Caco-2 (cell line): ENCODE data around the gene SLC6A7. TPM values are rescaled to one million over a fixed set of nuclear protein-coding genes. Genes with fewer than 3 reads are reported as not detected.
A peak's percentile ranks its signal among the peaks of the same experiment; 100 is the strongest.

Source experiments
- BruUV-seq: library from RNA; stranded (reverse); fragments of 400-500 nt; replicated peaks from 2 replicates; lab custom pipeline; 2021; lab: Mats Ljungman, UMichigan
- CTCF ChIA-PET: fragments of 300-600 bp; sonication (Branson Sonifier 250); formaldehyde crosslinking; loops from one replicate; lab custom pipeline; 2022; ENCODE audit warnings: antibody characterized with exemption; lab: Charles Lee
- POLR2A ChIA-PET: fragments of 300-600 bp; sonication (Branson Sonifier 250); formaldehyde crosslinking; loops from one replicate; lab custom pipeline; 2022; ENCODE audit warnings: antibody characterized with exemption; lab: Charles Lee
- DNase-seq, 2 experiments: peaks; one replicate each; pipeline versions ENCODE4 v3.0.0 to v3.0.0-alpha.2; 2020 to 2022
- H3K27me3 ChIP-seq: replicated peaks from 2 replicates; pipeline ENCODE4 v1.6.0; 2011; ENCODE audit warnings: low read length; ENCODE audit not compliant: control insufficient read depth, insufficient read depth
- H3K36me3 ChIP-seq: 2 replicates; pipeline ENCODE4 v1.5.1; 2011; ENCODE audit warnings: low read length; ENCODE audit not compliant: control insufficient read depth, insufficient read depth
- H3K4me1 ChIP-seq: fragments of 250-450 bp; sonication (Bioruptor Pico); 2 replicates; pipeline ENCODE4 v1.5.1; 2020; ENCODE audit warnings: mild to moderate bottlenecking
- H3K4me3 ChIP-seq: 2 replicates; pipeline ENCODE4 v1.5.1; 2011; ENCODE audit warnings: low read depth, mild to moderate bottlenecking, control low read depth, low read length
- H3K9me3 ChIP-seq: fragments of 250-450 bp; sonication (Bioruptor Pico); 2 replicates; pipeline ENCODE4 v1.5.1; 2020; ENCODE audit warnings: mild to moderate bottlenecking, moderate library complexity
- H3K27ac Mint-ChIP-seq: one replicate; pipeline ENCODE4 v1.8.0; 2022; ENCODE audit warnings: mixed read lengths; ENCODE audit not compliant: unreplicated experiment
- H3K27me3 Mint-ChIP-seq: one replicate; pipeline ENCODE4 v1.8.0; 2022; ENCODE audit warnings: mixed read lengths; ENCODE audit not compliant: insufficient read depth, unreplicated experiment
- H3K36me3 Mint-ChIP-seq: one replicate; pipeline ENCODE4 v1.8.0; 2022; ENCODE audit warnings: mild to moderate bottlenecking, mixed read lengths; ENCODE audit not compliant: insufficient read depth, unreplicated experiment
- H3K4me1 Mint-ChIP-seq: one replicate; pipeline ENCODE4 v1.8.0; 2022; ENCODE audit warnings: low read depth, mixed read lengths; ENCODE audit not compliant: unreplicated experiment
- H3K4me3 Mint-ChIP-seq: one replicate; pipeline ENCODE4 v1.8.0; 2022; ENCODE audit warnings: mild to moderate bottlenecking, moderate library complexity, mixed read lengths; ENCODE audit not compliant: unreplicated experiment
- H3K9me3 Mint-ChIP-seq: one replicate; pipeline ENCODE4 v1.8.0; 2022; ENCODE audit warnings: mixed read lengths; ENCODE audit not compliant: unreplicated experiment
- CTCF ChIP-seq, 2 experiments: fragments of 200-600 bp in 1 of 2; IDR thresholded peaks; 1 replicate in 1 of 2; 2 replicates in 1 of 2; pipeline versions ENCODE4 v1.5.1 to v1.8.0; 2011 to 2022; ENCODE audit warnings: antibody characterized with exemption in 1 of 2, control low read depth in 1 of 2, inconsistent platforms in 1 of 2, low read depth in 1 of 2, low read length in 1 of 2, mild to moderate bottlenecking in 1 of 2, moderate library complexity in 1 of 2; ENCODE audit not compliant: insufficient read depth in 1 of 2, severe bottlenecking in 1 of 2, unreplicated experiment in 1 of 2
- intact Hi-C: fragments of 100-400 bp; cut with micrococcal nuclease; formaldehyde crosslinking; loops from one replicate; pipeline ENCODE4 v1.10.0; 2022; ENCODE audit not compliant: unreplicated experiment
- total RNA-seq: library from RNA; stranded (reverse); gene quantifications from 2 replicates; pipeline ENCODE4 v1.2.3, GENCODE V29; 2022

SLC6A7 gene
- total RNA-seq, 1 experiment from 2014 or later = not detected

GRCh38 chr5:150181766-150182545 lies 7.9 kb upstream of the SLC6A7 start:
- Mint-ChIP-seq H3K4me3 (no peak overlapping the region), H3K27ac (peak overlapping the region; percentile 29), H3K9me3 (no peaks in the 10 kb centered on the region), H3K27me3 (no peaks in the 10 kb centered on the region), H3K4me1 (peaks cover 15% of the 10 kb centered on the region), H3K36me3 (no peaks in the 10 kb centered on the region)
- intact Hi-C loops = no loop called here
- no peak for TF ChIP-seq CTCF (IDR thresholded peaks at IDR 0.05; ENCODE audit: insufficient read depth in 1 of 2, low read depth in 1 of 2, low read length in 1 of 2, severe bottlenecking in 1 of 2, unreplicated experiment in 1 of 2)
- Histone ChIP-seq H3K9me3 (no peaks in the 10 kb centered on the region), H3K4me1 (peaks cover 12% of the 10 kb centered on the region), H3K36me3 (no peaks in the 10 kb centered on the region; the same call in 1 of the 2 replicates), H3K4me3 (no peak overlapping the region), H3K27me3 (no peaks in the 10 kb centered on the region)
- ChIA-PET CTCF (no interaction called here), POLR2A (no interaction called here)
- no TSS peak for BruUV-seq
- no peak for DNase-seq

- Histone ChIP-seq H3K9me3 (no peaks in the 10 kb centered on the region), H3K27me3 (no peaks in the 10 kb centered on the region), H3K36me3 (no peaks in the 10 kb centered on the region; the same call in 1 of the 2 replicates), H3K4me3 (no peak overlapping the region), H3K4me1 (peaks cover 12% of the 10 kb centered on the region)
- Mint-ChIP-seq H3K36me3 (no peaks in the 10 kb centered on the region), H3K9me3 (no peaks in the 10 kb centered on the region), H3K4me3 (no peak overlapping the region), H3K27ac (no peak overlapping the region), H3K4me1 (peaks cover 15% of the 10 kb centered on the region), H3K27me3 (no peaks in the 10 kb centered on the region)
- ChIA-PET CTCF (no interaction called here), POLR2A (no interaction called here)
- intact Hi-C loops = no loop called here
- no peak for TF ChIP-seq CTCF (IDR thresholded peaks at IDR 0.05; ENCODE audit: insufficient read depth in 1 of 2, low read depth in 1 of 2, low read length in 1 of 2, severe bottlenecking in 1 of 2, unreplicated experiment in 1 of 2)
- BruUV-seq = no TSS peak
- no peak for DNase-seq
Measured at GRCh38 chr5:150182774-150183173, 7.1 kb upstream of the SLC6A7 start.

GRCh38 chr5:150183436-150183835 lies 6.4 kb upstream of the SLC6A7 start:
- no peak for DNase-seq
- Mint-ChIP-seq H3K27ac (no peak overlapping the region), H3K4me1 (peaks cover 15% of the 10 kb centered on the region), H3K36me3 (no peaks in the 10 kb centered on the region), H3K4me3 (no peak overlapping the region), H3K9me3 (no peaks in the 10 kb centered on the region), H3K27me3 (no peaks in the 10 kb centered on the region)
- POLR2A ChIA-PET = no interaction called here
- CTCF ChIA-PET = no interaction called here
- Histone ChIP-seq H3K27me3 (no peaks in the 10 kb centered on the region), H3K4me1 (peaks cover 16% of the 10 kb centered on the region), H3K36me3 (no peaks in the 10 kb centered on the region; the same call in 1 of the 2 replicates), H3K4me3 (no peak overlapping the region), H3K9me3 (no peaks in the 10 kb centered on the region)
- intact Hi-C loops = no loop called here
- no peak for TF ChIP-seq CTCF (IDR thresholded peaks at IDR 0.05; ENCODE audit: insufficient read depth in 1 of 2, low read depth in 1 of 2, low read length in 1 of 2, severe bottlenecking in 1 of 2, unreplicated experiment in 1 of 2)
- BruUV-seq = no TSS peak
